Stimulated activated CD4-positive, alpha-beta T cell treated with anti-CD3 and anti-CD28 coated beads, Interleukin-15, amount 100 ng/mL, for 24 hours (primary cell): Measurements from ENCODE around the gene SUPT5H.

Experiments
- DNase-seq: peaks from one replicate; pipeline ENCODE4 v3.0.0-alpha.2; 2020

Gene SUPT5H

DNA sequence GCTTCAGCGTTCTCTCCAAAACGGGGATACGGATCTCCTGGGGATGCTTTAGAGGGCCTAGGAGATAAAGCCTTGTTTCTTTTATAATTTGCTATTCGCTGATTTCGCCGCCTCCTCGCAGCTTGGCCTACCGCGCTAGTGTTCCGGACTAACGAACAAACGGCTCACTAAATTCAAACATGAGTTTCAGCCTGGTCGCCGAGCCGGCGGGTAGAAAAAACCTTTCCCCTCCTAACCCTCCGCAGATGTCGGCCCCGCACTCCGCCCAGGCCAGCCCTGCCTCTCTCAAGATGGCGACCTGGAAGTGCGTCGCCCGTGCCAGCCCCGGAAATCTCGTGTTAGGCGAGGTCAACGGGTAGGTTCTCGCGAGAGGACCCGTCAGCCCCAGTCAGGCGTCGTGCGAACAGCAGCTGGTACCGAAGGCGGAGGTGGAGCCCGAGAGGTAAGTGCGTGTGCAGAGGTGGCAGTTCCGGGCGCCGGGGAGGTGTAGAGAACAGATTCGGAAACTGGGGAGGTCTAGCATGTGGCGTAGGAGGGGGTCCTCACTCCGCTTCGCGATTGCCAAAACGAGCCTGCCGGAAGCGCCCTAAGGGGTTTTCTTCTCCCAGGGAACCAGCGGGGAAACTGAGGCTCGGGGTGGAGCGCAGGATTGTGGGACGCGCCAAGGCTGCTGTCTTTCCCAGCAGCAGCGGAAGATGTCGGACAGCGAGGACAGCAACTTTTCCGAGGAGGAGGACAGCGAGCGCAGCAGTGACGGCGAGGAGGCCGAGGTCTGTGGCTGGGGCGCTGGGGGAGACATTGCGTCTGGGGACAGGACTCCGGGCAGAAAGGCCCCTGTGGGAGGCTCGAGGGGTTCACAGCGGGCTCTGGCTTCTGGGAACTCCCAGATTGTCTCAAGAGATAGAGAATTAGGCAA lies at the start of gene SUPT5H:
Gene SUPT5H, plus strand, starts transcription at position 387 of the 916 bp plus-strand sequence. Its CDS starts 309 bp downstream, at position 696.
- DNase-seq = peak; percentile 99

DNA sequence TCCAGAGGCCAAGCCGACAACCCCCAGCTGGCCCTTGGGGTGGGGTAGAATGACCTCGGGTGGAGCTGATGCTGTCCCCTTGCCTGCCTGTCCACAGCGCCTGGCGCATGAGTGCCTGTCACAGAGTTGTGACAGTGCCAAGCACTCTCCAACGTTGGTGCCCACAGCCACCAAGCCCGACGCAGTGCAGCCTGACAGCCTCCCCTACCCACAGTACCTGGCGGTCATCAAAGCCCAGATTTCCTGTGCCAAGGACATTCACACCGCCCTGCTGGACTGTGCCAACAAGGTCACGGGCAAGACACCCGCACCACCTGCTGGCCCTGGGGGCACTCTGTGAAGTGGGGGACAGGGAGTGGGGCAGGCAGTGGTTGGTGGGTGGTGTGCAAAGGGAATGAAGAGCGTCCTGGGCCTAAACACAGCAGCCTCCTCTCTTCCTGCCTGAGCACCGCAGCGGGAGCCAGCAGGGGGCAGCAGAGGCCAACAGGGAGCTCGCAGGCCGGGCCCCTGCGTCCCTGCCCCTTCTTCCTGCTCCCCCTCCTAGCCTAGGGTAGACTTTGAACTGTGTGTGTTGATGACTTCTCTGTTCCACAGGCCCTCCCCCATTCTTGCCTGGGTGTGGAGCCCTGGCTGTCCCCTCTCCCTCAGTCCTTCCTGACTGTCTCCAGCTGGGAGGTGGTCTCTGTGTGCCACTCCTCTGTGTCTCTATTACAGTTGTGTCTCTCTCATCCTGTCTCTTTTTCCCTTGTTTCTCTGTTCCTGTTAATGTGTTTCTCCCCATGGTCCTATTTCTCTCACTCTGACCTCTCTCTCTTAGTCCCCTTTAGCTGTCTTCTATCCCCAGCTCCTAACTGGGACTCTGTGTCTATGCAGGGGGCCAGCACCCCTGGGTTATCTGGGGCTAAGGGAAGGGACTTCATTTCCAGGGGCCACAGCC lies 47.8 kb upstream of the SUPT5H start:
- peak; percentile 95 for DNase-seq

DNA sequence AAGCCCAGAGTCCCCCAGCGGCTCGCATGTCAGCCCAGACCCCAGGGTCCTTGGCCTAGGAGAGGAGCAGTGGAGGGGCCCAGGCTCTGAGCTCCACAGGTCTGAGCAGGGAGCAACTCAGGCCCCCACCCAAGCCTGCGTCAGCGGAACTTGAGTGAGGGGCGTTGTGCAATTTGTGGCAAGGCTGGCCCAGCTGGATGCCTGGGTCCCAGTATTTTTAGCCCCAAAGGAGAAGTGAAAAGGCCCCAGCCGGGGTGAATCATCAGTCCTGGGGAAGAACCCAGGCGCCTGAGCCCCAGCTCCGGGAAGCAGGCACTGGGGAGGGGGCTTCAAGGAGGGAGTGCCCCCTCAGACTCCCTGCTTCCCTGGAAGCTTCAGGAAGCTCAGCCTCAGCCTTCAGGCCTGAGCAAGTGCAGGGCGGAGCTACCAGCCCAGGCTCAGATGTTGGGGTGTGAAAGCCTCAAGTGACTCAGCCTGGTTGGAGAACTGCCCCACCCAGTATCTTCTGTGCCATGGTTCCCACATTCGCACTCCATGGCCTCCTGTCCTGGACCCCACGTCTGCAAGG lies 47.0 kb upstream of the SUPT5H start:
- DNase-seq = peak; percentile 79

DNA sequence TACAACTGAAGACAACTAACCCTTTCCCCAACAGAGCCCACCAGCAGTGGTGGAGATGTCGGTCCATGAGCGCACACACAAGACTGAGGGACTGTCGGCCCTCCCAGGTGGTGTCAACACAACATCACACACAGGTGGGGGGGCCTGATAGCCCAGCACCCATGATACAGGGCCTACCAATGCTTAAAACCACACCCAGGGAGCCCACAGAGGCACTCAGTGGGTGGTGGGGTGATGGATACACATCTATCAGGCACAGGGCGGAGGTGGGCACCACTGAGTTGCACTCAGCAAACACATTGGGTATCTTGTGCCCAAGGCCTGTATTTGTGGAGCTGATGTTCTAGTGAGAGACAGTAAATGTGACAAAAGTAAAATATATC lies 45.7 kb upstream of the SUPT5H start:
- DNase-seq = no peak

DNA sequence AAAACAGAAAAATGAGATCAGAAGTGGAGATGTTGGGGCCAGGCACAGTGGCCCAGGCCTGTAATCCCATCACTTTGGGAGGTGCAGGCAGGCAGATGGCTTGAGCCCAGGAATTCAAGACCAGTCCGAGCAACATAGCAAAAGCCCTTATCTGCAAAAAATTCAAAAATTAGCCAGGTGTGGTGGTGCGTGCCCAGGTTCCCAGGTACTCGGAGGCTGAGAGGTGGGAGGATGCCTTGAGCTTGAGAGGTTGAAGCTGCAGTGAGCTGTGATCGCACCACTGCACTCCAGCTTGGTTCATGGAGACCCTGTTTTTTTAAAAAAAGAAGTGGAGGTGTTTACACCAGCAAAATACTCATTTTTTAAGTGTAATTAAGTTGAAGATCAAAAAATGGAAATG lies 45.3 kb upstream of the SUPT5H start:
- DNase-seq = no peak

DNA sequence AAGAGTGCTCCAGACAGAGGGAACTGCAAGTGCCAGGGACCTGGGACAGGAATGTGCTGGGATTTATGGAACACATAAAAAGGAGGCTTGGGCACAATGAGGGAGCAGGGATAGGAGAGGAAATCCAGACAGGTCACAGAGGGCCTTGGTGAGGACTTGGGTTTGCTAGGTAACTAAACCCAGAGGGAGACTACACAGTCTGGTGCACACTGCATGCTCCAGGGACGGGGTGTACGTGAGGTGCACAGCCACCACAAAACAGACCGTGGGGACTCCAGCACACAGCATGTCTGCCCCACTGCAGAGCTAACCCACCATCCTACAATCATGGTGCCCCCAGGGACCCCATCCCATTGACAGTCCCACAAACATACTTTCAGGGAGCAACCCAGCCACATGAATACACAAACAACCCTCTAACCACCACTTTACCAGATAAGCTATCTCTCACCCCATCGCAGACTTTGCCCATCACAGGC lies 44.3 kb upstream of the SUPT5H start:
- no peak for DNase-seq

DNA sequence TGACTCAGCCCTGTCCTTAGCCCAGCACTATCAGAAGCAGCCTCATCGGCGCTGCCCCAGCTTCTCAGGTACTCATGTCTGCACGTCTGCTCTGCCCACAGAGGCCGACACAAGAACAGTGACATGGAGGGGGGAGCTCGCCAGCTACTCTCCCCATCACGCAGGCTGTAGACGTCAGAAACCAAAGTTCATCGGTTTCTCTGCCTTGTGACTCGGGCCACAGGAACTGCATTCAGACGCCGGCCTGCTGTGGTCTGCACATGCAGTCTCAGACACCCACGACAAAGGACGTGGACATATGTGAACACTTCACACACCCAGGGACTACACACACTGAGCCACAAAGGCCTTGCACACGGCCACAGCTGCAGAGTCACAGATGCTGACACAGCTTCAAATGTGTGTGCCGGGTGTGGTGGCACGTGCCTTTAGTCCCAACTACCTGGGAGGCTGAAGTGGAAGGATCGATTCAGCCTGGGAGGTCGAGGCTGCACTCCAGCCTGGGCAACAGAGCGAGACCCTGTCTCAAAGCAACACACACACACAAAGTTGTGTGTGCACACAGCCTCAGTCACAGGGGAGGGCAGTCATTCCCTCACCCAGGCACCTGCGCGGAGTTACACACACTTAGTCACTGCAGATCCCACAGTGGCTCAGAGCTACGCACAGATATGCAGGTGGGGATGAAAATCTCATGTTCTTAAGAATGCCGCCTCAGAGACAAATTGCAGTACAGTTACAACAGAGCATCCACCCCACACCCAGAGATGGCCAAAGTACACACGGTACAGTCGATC lies 43.6 kb upstream of the SUPT5H start:
- peak; percentile 87 for DNase-seq

DNA sequence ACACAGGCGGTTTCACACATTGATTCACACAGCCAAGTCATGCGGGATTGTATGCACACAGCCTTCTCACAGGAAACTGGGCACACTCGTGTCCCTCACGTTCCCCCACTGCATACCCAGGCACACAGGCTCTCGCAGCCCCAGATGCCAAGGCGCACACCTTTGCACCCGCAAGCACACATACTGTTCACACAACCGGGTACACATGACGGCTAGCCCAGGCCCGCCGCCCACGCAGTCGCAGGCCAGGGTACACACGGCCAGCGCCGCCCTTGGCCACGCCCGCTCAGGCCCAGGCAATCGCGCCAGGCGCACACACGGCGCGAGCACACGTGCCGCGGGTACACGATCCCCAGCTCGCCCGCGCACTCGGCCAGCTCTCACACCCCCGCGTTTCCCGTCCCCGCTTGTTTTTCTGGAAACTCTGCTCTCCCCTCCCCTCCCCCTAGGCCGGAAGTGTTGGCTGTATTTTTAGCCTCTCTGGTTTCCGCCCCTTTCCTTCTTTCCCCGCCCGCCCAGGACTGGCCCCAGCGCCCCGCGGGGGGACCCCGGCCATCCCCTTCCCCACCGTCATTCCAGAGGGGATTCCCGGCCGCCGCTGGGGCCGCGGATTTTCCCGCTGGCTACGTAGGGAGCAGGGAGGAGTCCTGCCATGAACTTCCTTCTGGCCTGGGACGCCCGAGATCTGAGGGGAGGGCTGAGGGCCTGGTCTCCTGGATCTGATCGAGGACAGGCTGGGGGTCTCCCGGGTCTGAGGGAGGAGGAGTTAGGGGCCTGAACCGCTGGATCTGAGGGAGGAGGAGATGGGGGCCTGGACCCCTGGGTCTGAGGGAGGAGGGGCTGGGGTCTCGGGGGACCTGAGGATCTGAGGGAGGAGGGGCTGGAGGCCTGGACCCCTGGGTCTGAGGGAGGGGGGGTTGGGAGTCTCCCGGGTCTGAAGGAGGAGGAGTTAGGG lies 42.8 kb upstream of the SUPT5H start:
- peak; percentile 94 for DNase-seq

DNA sequence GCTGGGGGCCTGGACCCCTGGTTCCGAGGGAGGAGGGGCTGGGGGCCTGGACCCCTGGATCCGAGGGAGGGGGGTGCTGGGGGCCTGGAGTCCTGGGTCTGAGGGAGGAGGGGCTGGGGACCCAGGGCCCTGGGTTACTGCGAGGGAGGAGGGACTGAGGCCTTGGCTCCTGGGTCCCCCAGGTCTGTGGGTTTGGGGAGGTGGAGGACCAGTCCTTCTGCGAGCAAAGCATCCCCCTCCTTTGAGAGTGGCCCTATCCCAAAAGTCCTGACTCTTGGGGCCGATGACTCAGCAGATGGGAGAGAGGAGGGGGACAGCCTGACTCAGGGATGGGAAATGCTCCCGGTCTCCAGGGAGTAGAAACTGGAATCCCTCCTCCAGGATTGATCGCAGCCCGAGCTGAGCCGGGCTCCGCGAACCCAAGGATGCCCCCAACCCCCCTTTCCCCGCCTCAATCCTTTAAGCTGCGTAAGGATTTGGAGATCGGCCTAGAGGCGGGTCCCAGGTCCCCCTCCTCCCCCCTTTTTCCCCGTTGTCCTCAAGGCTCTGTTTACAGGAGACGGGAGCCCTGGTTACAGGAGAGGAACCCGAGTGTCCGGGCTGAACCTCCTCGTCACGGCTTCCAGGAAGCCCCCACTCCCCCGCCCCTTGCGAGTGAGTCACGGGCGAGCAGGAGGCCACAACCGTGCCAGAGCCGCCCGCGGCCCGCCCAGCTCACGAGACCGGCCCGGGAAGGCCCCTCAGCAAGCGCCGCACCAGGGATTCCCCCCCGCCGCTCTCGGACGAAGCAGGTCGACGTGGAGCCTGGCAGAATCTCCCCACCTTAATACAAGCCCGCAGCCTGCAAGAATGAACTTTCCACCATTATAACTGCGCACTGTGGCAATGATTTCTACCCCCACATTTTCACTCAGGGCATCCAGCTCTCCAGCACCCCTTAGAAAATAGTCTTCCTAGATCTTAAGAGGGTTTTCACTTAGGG lies 41.8 kb upstream of the SUPT5H start:
- peak; percentile 98 for DNase-seq

DNA sequence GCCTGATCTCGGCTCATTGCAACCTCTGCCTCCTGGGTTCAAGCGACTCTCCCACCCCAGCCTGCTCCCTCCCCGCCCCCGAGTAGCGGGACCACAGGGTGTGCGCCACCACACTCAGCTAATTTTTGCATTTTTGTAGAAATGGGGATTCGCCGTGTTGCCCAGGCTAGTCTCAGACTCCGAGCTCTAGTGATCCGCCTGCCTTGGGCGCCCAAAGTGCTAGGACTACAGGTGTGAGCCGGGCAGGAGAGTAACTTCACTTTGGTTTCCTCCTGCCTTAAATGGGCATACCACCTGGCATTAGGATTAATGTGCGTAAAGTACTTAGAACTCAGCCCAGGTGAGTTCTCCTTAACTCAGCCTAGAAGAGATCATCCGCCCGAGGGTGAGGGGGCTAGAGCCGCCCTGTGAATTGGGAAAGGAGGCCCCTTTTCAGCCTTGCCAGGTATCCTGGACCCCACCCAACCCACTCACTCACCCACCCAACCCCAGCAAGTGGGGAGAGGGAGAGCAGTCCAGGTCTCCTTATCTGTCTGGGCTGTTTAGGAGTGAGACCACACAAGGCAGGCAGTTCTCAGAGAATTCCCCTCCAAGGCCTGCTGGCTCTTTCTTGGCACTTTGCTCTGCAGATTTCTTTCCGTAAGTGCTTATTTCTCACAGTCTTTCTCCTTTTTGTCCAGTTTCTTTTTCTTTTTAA lies 40.0 kb upstream of the SUPT5H start:
- DNase-seq = no peak

DNA sequence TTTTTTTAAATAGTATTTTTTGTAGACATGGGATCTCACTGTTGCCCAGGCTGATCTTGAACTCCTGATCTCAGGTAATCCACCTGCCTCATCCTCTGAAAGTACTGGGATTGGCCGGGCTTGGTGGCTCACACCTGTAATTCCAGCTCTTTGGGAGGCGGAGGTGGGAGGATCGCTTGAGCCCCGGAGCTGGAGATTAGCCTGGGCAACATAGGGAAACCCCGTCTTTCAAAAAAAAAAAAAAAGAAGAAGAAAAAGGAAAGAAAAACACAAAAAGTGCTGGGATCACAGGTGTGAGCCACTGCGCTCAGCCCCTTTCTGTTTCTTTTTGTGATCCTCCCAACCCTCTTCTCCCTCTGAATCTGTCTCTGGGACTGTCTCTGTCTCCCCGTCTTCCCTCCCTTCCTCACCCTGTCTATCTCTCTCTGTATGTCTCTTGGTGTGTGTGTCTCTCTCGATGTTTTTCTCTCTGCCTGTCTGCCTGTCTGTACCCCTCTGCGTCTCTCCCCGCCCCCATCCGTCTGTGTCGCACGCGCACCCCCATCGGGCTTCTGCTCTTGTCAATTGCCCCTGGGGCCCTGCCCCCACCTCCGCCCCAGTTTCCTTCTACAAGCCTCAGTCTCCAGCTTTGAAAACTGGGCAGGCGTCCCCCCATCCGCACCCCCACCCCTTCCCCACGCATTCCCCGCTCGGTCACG lies 39.3 kb upstream of the SUPT5H start:
- DNase-seq = peak; percentile 92

DNA sequence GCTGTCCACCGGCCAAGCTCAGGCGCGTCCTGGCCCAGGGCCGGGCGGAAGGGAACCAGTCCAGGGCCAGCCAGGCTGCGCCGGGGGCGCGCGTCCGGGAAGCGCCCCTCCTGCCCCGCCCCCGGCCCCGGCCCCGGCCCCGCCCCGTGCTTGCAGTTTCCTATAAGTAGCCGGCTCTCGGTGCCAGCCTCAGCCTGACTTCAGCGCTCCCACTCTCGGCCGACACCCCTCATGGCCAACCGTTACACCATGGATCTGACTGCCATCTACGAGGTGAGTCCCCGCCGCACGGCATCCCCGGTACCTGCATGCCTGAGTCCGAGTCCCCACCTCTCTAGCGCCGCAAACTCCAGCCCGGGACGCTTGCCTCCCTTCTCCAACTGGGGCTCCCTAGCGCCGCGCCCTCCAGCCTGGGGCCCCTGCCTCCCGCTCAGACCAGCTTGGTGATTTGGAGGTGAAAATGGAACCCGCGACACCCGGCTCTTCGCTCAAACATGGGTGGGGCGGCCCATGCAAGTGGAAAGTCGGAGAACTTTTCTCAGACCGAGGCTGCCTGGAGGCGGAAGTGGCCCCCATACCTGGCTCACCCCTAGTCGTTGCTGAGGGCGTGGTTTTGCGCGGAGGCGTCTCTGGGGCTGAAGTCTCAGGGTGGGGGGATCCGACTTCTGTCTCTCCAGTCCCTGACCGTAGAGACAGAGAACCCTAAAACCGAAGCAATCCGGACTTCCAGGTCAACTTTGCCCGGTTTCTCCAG lies 38.5 kb upstream of the SUPT5H start, which contains the start of gene ZFP36:
Gene ZFP36, plus strand, starts transcription at position 192 of the 754 bp plus-strand sequence. Its CDS starts 58 bp downstream, at position 250.
- peak; percentile 89 for DNase-seq

DNA sequence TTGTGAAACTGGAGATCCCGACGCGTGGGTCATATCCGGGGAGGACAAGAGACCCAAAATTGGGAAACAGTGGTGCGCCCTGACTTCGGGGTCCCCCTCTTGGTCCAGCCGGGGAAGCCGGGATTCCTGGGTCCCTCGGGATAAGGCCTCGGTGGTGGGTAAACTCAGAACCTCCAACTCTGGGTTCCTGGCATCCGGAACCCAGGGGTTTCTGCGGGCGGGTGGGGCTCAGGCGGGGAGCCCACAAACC lies 38.0 kb upstream of the SUPT5H start:
- no peak for DNase-seq

DNA sequence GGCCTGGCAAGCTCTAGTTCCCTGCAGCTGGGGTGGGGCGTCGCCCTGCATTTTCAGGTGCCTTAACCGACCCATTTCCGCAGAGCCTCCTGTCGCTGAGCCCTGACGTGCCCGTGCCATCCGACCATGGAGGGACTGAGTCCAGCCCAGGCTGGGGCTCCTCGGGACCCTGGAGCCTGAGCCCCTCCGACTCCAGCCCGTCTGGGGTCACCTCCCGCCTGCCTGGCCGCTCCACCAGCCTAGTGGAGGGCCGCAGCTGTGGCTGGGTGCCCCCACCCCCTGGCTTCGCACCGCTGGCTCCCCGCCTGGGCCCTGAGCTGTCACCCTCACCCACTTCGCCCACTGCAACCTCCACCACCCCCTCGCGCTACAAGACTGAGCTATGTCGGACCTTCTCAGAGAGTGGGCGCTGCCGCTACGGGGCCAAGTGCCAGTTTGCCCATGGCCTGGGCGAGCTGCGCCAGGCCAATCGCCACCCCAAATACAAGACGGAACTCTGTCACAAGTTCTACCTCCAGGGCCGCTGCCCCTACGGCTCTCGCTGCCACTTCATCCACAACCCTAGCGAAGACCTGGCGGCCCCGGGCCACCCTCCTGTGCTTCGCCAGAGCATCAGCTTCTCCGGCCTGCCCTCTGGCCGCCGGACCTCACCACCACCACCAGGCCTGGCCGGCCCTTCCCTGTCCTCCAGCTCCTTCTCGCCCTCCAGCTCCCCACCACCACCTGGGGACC lies 37.6 kb upstream of the SUPT5H start:
- peak; percentile 74 for DNase-seq

DNA sequence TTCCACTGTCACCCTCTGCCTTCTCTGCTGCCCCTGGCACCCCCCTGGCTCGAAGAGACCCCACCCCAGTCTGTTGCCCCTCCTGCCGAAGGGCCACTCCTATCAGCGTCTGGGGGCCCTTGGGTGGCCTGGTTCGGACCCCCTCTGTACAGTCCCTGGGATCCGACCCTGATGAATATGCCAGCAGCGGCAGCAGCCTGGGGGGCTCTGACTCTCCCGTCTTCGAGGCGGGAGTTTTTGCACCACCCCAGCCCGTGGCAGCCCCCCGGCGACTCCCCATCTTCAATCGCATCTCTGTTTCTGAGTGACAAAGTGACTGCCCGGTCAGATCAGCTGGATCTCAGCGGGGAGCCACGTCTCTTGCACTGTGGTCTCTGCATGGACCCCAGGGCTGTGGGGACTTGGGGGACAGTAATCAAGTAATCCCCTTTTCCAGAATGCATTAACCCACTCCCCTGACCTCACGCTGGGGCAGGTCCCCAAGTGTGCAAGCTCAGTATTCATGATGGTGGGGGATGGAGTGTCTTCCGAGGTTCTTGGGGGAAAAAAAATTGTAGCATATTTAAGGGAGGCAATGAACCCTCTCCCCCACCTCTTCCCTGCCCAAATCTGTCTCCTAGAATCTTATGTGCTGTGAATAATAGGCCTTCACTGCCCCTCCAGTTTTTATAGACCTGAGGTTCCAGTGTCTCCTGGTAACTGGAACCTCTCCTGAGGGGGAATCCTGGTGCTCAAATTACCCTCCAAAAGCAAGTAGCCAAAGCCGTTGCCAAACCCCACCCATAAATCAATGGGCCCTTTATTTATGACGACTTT lies 36.8 kb upstream of the SUPT5H start:
- no peak for DNase-seq
